Mucosa of rectum (tissue), 2 donors: ENCODE data around the gene SP2.

ENCODE experiments used
- H3K27ac ChIP-seq, 2 donors: one replicate each; pipeline ENCODE4 v1.7.0; 2013; ENCODE audit warnings: inconsistent platforms in 2 of 2, low read depth in 2 of 2, low read length in 2 of 2
- H3K27me3 ChIP-seq, 2 donors: one replicate each; pipeline ENCODE4 v1.7.0; 2013; ENCODE audit warnings: low read length in 2 of 2; ENCODE audit not compliant: control insufficient read depth in 2 of 2, insufficient read depth in 2 of 2
- H3K36me3 ChIP-seq, 2 donors: one replicate each; pipeline ENCODE4 v1.7.0; 2013; ENCODE audit warnings: low read length in 2 of 2; ENCODE audit not compliant: control insufficient read depth in 2 of 2, insufficient read depth in 2 of 2
- H3K4me1 ChIP-seq, 2 donors: one replicate each; pipeline ENCODE4 v1.7.0; 2013; ENCODE audit warnings: low read length in 2 of 2, mild to moderate bottlenecking in 1 of 2; ENCODE audit not compliant: control insufficient read depth in 2 of 2, insufficient read depth in 2 of 2
- H3K4me3 ChIP-seq, 2 donors: one replicate each; pipeline ENCODE4 v1.7.0; 2013; ENCODE audit warnings: low read length in 2 of 2
- H3K9ac ChIP-seq, 2 donors: one replicate each; pipeline ENCODE4 v1.7.0; 2013; ENCODE audit warnings: low read length in 2 of 2, low read depth in 1 of 2, mild to moderate bottlenecking in 1 of 2
- H3K9me3 ChIP-seq, 2 donors: one replicate each; pipeline ENCODE4 v1.7.0; 2013; ENCODE audit warnings: low read length in 2 of 2; ENCODE audit not compliant: control insufficient read depth in 2 of 2
- donor health status: healthy.
- donor health status: Normal muscosa, but diverticular disease.

The SP2 gene

DNA sequence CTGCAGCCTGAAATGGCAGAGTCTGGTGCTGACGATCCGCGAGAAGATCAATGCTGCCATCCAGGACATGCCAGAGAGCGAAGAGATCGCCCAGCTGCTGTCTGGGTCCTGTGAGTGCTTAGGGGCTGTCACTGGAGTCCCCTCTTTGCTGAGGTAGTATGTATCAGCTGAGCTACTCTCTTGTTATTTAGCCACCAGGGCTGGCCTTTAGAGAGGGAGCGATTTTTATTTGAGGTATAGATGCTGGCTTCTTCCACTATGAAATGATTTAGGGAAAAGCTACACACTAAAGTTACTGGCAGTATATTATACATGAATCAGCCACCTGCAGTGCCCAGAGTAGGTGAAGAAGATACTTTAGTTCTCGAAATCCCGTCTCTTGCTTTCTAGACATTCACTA lies 77.5 kb downstream of the SP2 start:
- H3K27me3 ChIP-seq = no peaks in the 10 kb centered on the region
- H3K36me3 ChIP-seq = peaks cover 38 to 47% of the 10 kb centered on the region in 2 donors
- peaks cover 17 to 18% of the 10 kb centered on the region in 2 donors for H3K4me1 ChIP-seq
- no peak overlapping the region for H3K9ac ChIP-seq
- no peak overlapping the region for H3K27ac ChIP-seq
- H3K4me3 ChIP-seq = no peak overlapping the region
- H3K9me3 ChIP-seq = no peaks in the 10 kb centered on the region

DNA sequence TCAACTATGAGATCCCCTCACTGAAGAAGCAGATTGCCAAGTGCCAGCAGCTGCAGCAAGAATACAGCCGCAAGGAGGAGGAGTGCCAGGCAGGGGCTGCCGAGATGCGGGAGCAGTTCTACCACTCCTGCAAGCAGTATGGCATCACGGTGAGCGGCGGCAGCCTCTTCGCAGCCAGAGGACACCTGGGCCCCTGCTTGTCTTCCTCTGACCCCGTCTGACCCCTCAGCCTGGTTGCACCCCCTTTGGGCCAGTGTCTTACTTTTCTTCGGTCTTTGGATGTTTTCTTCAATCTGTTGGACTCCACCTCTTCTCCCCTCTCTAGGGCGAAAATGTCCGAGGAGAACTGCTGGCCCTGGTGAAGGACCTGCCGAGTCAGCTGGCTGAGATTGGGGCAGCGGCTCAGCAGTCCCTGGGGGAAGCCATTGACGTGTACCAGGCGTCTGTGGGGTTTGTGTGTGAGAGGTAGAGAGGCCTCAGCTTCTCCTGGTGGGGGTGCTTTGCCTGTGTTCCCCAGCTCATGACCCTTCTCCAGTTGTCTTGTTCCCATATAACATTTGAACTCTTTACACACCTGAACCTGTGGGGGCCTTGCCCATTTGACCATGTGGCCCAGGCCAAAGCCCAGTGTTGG lies 79.3 kb downstream of the SP2 start:
- peaks cover 5 to 10% of the 10 kb centered on the region in 2 donors for H3K4me1 ChIP-seq
- H3K36me3 ChIP-seq = peaks cover 54 to 62% of the 10 kb centered on the region in 2 donors
- no peaks in the 10 kb centered on the region for H3K27me3 ChIP-seq
- H3K9me3 ChIP-seq = no peaks in the 10 kb centered on the region
- no peak overlapping the region for H3K9ac ChIP-seq
- no peak overlapping the region for H3K27ac ChIP-seq
- no peak overlapping the region for H3K4me3 ChIP-seq

DNA sequence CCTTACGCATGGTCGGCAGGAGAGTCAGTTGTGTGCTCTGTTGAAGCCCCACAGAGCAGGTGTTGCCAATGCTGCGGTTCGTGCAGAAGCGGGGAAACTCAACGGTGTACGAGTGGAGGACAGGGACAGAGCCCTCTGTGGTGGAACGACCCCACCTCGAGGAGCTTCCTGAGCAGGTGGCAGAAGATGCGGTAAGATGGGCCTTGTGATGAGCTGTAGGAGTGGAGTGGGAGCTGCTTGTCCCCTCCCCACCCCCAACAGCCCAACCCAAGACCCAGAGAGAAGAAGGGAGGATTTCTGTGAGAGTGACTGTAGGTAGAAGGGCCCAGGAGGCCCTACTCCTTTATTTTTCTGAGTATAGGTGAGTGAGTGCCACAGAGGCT lies 79.8 kb downstream of the SP2 start:
- peaks cover 3 to 9% of the 10 kb centered on the region in 2 donors for H3K4me1 ChIP-seq
- no peaks in the 10 kb centered on the region for H3K27me3 ChIP-seq
- no peak overlapping the region for H3K4me3 ChIP-seq
- no peaks in the 10 kb centered on the region for H3K9me3 ChIP-seq
- H3K9ac ChIP-seq = no peak overlapping the region
- H3K27ac ChIP-seq = no peak overlapping the region
- peaks cover 59 to 67% of the 10 kb centered on the region in 2 donors for H3K36me3 ChIP-seq

DNA sequence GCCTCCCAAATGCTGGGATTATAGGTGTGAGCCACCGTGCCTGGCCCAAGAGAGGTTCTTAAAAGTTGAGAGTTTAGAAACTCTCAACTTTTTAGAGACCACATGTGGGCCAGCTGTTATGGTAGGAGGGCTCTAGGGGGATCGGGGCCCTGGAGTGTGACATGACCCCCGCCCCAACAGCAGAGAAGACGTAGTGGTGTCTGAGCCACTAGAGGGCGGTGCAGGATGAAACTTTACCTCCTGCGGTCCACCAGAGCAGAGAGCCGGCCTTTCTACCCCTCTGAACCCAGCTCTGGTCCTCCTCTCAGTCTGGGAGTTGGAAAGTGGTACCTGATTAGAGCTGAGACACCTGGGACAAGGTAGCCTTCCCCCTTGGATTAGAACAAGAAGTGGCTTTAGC lies 82.3 kb downstream of the SP2 start:
- no peaks in the 10 kb centered on the region for H3K27me3 ChIP-seq
- no peak overlapping the region for H3K9ac ChIP-seq
- H3K36me3 ChIP-seq = peaks cover 74 to 85% of the 10 kb centered on the region in 2 donors
- H3K27ac ChIP-seq = no peak overlapping the region
- H3K4me3 ChIP-seq = no peak overlapping the region
- no peaks in the 10 kb centered on the region for H3K4me1 ChIP-seq
- no peaks in the 10 kb centered on the region for H3K9me3 ChIP-seq
